ENCODE results near the gene MYO1E.

Gene MYO1E

GRCh38 chr15:59294574-59295260 is 78.0 kb downstream of the MYO1E start:
- no peak overlapping the region for H3K27ac ChIP-seq
- TF ChIP-seq CTCF (IDR thresholded peaks at IDR 0.05) (no peak), ZFX (IDR thresholded peaks at IDR 0.05; ENCODE audit: borderline replicate concordance) (no peak)

- no peak for TF ChIP-seq ZFX (IDR thresholded peaks at IDR 0.05; ENCODE audit: borderline replicate concordance)
- no peak for TF ChIP-seq CTCF (IDR thresholded peaks at IDR 0.05)
- H3K27ac ChIP-seq, result no peak overlapping the region
Measured at GRCh38 chr15:59292442-59293151, 80.1 kb downstream of the MYO1E start.

- TF ChIP-seq CTCF (IDR thresholded peaks at IDR 0.05) (no peak), ZFX (IDR thresholded peaks at IDR 0.05; ENCODE audit: borderline replicate concordance) (no peak)
- no peak overlapping the region for H3K27ac ChIP-seq
Measured at GRCh38 chr15:59291213-59291549, 81.5 kb downstream of the MYO1E start.

- TF ChIP-seq ZFX (IDR thresholded peaks at IDR 0.05; ENCODE audit: borderline replicate concordance) (no peak), CTCF (IDR thresholded peaks at IDR 0.05) (no peak)
- no peak overlapping the region for H3K27ac ChIP-seq
Measured at GRCh38 chr15:59290295-59291212, 82.1 kb downstream of the MYO1E start.

- H3K27ac ChIP-seq, result no peak overlapping the region
- TF ChIP-seq ZFX (IDR thresholded peaks at IDR 0.05; ENCODE audit: borderline replicate concordance), result no peak
Measured at GRCh38 chr15:59289574-59289973, 83.1 kb downstream of the MYO1E start.

- H3K27ac ChIP-seq, result peak overlapping the region; percentile 46
- TF ChIP-seq CTCF (IDR thresholded peaks at IDR 0.05), result no peak
- no peak for TF ChIP-seq ZFX (IDR thresholded peaks at IDR 0.05; ENCODE audit: borderline replicate concordance)
Measured at GRCh38 chr15:59283717-59284391, 88.8 kb downstream of the MYO1E start.
